Mucosa of descending colon (tissue), 3 donors: ENCODE results near the gene SP7. TPM values are rescaled to one million over a fixed set of nuclear protein-coding genes. Genes with fewer than 3 reads are reported as not detected.

ENCODE experiments used
- ATAC-seq: fragments of 200-7000 bp; cut with Tn5 transposase; one replicate; pipeline ENCODE4 v1.9.1; 2020; ENCODE audit warnings: mild to moderate bottlenecking, moderate library complexity
- DNase-seq, 3 donors: peaks; one replicate each; pipeline ENCODE4 v3.0.0-alpha.2; 2020
- H3K36me3 ChIP-seq: fragments of 200-600 bp; one replicate; pipeline ENCODE4 v1.8.0; 2021; ENCODE audit warnings: low read depth, mild to moderate bottlenecking
- H3K4me1 ChIP-seq: fragments of 200-600 bp; one replicate; pipeline ENCODE4 v1.8.0; 2021; ENCODE audit warnings: low read depth, mild to moderate bottlenecking
- H3K4me3 ChIP-seq: fragments of 200-600 bp; one replicate; pipeline ENCODE4 v1.8.0; 2021; ENCODE audit warnings: mild to moderate bottlenecking
- H3K9me3 ChIP-seq: fragments of 200-600 bp; one replicate; pipeline ENCODE4 v1.8.0; 2021; ENCODE audit warnings: mild to moderate bottlenecking
- CTCF ChIP-seq: fragments of 200-600 bp; IDR thresholded peaks from one replicate; pipeline ENCODE4 v1.8.0; 2022; ENCODE audit warnings: antibody characterized with exemption, mild to moderate bottlenecking
- intact Hi-C, 2 donors: fragments of 100-400 bp; cut with DNase I in 1 of 2; cut with micrococcal nuclease in 1 of 2; formaldehyde crosslinking; loops; one replicate each; pipeline versions ENCODE4 v1.11.0 to v1.11.1; 2022; cut with DNase I, micrococcal nuclease
- total RNA-seq, 3 donors: library from RNA; stranded (reverse); fragmentation: NEBNext Ultra II Directional in 2 of 3; extraction: Animal tissue kit (Norgen Biotek cat#: 25700) in 2 of 3; gene quantifications; one replicate each; pipeline versions ENCODE4 v1.2.1 to v1.2.4, GENCODE V29; 2021 to 2023
- donor health status: DM: no; HTN: no; CAD: no; lungs with moderate emphysema.
- donor health status: DM: no; HTN: no; CAD: no.
- donor health status: DM: no; HTN: yes; CAD: no.

The SP7 gene
- total RNA-seq, 3 donors from 2014 or later: not detected

DNA sequence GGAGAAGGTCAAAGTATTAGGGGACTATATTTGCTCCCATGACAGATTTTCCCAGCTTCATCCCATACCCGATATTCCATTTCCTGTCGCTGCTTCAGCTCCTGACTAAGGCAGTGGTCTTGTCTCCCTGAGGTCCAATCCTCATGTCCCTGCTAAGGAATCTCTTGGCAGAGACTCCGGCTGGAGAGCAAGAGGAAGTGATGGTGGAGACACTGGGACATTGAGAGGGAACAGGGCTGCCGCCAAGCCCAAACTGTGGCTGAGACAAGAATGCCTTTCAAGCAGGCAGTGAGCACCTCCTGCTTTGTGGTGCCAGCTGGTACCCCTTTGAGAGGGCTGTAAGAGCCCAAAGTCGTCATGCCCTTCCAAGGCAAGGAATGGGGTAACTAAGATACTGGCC, 5.5 kb downstream of the SP7 start:
- Histone ChIP-seq H3K9me3 (no peaks in the 10 kb centered on the region), H3K36me3 (no peaks in the 10 kb centered on the region), H3K4me1 (peaks cover 3% of the 10 kb centered on the region), H3K4me3 (no peak overlapping the region)
- TF ChIP-seq CTCF: no peak
- DNase-seq (no peak), ATAC-seq (no peak)
- intact Hi-C loops: no loop called here

DNA sequence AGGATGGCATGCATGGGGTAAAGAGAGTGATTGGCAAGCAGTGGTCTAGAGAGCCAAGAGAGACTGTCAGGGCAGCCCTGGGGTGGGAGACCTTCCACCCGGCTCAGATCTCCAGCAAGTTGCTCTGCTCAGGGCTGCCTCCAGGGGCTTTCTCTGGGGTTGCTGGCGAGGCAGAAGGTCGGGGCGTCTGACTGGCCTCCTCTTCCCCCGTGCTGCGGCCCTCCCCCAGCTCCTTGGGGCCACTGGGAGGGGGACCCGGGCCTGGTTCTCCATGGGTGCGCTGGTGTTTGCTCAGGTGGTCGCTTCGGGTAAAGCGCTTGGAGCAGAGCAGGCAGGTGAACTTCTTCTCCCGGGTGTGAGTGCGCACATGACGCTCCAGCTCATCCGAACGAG, 8.1 kb downstream of the SP7 start:
- Histone ChIP-seq H3K36me3 (no peaks in the 10 kb centered on the region), H3K4me3 (no peak overlapping the region), H3K9me3 (no peaks in the 10 kb centered on the region), H3K4me1 (peaks cover 6% of the 10 kb centered on the region)
- intact Hi-C loops: no loop called here
- no peak for DNase-seq
- no peak for ATAC-seq
- no peak for TF ChIP-seq CTCF

DNA sequence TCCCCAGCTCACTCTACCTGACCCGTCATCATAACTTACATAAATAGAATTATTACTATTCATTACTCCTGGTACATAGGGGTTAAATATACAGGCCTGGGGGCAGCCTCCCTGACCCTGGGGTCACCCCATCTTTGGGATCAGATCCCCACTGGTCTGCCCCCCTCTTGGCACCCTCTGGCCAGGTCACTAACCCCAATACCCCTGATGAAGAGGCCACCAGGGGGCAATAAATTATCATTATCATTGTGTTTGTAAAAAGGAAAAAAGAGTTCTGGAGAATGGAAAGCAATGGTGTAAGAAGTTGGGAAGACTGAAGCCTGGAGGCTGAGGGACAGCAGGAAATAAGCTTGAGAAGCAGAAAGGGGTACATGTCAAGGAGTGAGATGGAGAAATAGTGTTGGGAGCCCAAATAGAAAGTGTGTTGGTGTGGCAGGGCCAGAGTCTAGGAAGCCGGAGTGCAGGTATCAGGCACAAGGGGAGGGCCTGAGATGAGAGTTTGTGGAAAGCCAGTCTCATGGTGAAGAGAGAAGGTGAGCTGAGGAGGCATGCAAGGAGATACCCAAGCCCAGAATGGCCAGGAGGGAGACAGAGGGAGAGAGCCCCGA, 8.6 kb downstream of the SP7 start:
- intact Hi-C loops: no loop called here
- H3K36me3 ChIP-seq: no peaks in the 10 kb centered on the region
- H3K9me3 ChIP-seq: no peaks in the 10 kb centered on the region
- no peak for TF ChIP-seq CTCF
- peaks cover 6% of the 10 kb centered on the region for H3K4me1 ChIP-seq
- H3K4me3 ChIP-seq: no peak overlapping the region
- peak in 1 of 3 donors; percentile 21 for DNase-seq
- no peak for ATAC-seq

- DNase-seq (no peak), ATAC-seq (no peak)
- Histone ChIP-seq H3K9me3 (no peaks in the 10 kb centered on the region), H3K4me1 (peaks cover 12% of the 10 kb centered on the region), H3K4me3 (no peak overlapping the region), H3K36me3 (no peaks in the 10 kb centered on the region)
- no peak for TF ChIP-seq CTCF
- intact Hi-C loops: no loop called here
Measured at GRCh38 chr12:53326460-53327185, 9.5 kb downstream of the SP7 start.

DNA sequence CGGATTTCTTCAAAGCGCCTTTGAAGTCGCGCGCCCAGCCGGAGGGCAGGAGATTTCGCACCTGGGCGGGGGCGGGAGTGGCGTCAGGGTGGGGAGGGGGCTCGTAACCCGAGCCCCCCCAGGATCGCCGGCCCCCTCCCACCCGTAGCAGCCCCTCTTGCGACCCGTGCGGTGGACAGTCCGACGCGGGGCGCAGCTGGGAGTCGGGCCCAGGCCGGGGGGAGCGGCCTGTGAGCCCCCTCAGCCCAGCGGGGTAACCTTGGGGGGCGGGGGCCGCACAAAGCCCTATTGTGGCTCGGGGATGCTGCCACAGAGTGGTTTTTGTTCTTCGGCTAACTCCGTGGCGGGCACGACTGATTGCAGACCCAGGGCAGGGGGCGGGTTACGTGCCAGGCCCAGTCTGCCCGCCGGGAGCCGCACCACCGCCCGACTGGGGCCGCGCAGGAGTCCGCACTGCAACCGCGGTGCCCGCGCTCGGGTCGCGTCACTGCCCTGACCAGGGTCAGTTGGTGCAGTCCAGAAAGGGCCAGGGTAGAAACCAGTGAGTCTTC, 10.6 kb downstream of the SP7 start:
- Histone ChIP-seq H3K4me3 (peak overlapping the region; percentile 18), H3K9me3 (no peaks in the 10 kb centered on the region), H3K36me3 (no peaks in the 10 kb centered on the region), H3K4me1 (peaks cover 16% of the 10 kb centered on the region)
- intact Hi-C loops: no loop called here
- no peak for TF ChIP-seq CTCF
- ATAC-seq (no peak), DNase-seq (peak; percentile 16 to 67 (median 56))
